GM18520 (cell line): ENCODE data around the gene SRRM4.
"Not testable (repeated sequence)": the region's sequence is repeated elsewhere in the genome, so short reads cannot be mapped to it uniquely, and the experiment has no call there.

Experiments used
- ATAC-seq: cut with Tn5 transposase; IDR thresholded peaks from one replicate; pipeline ENCODE4 v1.9.1; 2021; ENCODE audit not compliant: unreplicated experiment

Gene SRRM4

DNA sequence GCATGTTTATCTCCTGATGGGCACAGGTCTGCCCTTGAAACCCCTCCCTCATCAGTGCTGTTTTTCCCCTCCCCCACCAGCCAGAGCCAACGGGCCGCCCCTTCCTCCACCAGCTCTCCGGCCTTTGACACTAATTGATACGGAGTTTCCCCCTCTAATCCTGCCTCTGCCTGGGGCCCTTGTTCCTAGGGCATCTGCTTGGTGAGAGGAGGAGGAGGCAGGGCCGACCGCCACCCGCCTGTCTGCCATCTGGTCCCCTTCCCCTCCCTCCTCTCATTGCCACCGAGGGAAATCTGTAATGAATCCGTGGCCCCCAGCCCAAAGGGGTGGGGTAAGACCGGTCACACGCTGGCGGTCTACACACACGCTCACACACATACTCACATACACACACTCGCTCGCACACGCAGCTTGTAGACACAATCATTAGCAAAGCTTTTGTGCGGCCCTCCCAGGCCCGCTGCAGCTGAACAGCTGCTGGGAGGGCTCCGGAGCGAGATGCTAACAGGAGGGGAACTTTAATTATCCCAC lies 27.4 kb downstream of the SRRM4 start:
- no peak for ATAC-seq

DNA sequence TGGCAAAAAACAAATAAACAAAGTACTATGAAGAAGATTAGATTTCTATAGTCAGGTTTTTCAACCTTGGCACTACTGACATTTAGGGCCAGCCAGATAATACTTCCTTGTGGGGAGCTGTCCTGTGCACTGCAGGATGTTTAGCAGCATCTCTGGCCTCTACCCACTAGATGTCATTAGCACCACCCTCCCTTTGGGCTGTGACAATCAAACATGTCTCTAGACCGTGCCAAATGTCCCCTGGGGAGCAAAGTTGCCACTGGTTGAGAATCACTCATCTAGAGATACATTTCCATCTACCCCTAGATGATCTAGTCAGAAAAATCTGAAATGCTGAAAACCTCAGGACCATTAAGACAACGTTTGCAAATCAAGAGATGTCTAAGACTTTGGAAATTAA lies 29.9 kb downstream of the SRRM4 start:
- no peak for ATAC-seq

DNA sequence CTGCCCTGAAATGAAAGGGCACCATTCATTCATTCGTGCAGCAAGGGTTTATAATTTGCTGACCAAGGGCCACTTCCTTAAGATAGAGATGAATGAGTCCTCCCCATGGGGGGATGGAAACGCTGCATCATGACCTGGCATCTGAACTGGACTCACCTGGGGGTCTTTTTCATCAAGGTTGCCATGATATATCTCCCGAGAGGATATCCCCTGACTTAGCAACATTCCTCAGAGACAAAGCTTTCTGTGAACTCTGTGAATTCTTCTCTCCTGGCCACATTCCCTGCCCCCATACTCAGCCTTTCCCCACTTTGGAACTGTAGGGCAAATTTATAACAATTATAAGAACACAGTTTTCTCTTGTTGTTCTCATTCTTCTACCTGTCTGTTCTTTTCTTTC lies 30.8 kb downstream of the SRRM4 start:
- ATAC-seq = no peak

DNA sequence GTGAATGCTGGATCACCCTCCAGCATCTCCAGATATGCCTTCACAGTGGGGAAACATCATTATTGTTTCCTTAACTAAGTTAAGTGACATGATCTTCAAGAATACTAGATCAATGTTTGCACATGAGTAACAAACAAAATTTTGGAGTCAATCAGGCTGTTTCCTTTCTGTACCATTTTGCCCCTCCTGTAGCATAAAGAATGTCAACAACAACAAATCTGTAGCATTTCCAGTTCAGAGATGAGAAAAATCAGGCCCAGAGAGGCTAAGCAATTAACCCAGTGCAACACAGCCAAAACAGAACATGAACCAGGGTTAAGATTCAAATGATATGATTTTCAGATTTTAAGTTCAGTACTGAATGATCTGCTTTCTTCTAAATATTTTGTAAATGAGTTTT lies 31.7 kb downstream of the SRRM4 start:
- ATAC-seq = no peak

DNA sequence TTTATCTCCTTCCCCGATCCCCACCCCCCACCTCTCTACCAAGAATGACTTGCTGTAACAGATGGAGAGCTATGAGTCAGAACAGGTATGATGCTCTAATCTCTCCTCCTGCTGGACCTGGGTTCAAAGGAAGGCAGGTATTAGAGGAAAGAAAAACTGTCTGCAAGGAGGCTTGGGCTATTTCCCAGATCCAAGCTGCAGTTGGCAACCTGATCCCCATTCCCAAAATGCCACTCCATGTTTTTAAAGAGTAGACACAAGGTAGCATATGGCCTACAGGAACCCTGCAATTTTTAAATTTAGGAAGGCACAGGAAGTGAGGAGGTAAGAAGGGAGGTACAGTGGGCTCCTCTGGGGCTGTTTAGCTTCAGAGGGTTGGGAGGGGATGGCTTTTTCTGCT lies 33.0 kb downstream of the SRRM4 start:
- no peak for ATAC-seq

DNA sequence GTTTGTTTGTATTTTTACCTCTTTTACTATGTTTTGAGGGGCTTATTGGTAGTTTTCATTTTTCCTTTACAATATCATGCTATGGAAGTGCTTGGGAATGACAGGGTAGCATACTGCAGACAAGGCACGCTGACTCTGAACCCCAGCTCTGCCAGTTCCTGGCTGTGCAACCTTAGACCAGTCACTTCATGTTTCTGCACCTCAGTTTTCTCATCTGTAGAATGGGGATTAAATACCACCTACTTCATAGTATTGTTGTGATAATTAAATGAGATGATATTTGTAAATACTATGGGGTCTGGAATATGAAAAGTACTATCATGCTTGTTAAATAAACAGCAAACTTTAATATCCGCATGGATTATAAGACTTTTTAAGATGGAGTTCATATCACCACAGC lies 35.4 kb downstream of the SRRM4 start:
- ATAC-seq = no peak

DNA sequence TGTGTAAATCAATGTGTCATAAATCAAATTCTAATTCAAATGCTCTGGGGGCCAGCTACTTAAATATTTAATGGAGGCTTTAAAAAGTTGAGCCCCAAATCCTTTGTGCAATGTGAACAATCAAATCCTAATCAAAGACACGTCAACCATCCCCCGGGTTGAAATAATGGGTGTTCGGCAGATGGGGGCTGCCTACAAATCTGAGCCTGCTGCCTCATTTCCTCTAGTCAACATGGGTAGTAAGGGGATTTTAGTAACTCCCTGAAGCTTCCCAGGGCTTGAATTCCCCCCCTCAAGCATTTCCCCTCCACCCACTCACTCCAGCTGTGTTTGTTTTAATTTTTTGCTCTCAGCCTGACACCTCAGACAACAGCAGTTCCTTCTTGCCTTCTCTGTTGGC lies 37.8 kb downstream of the SRRM4 start:
- no peak for ATAC-seq

DNA sequence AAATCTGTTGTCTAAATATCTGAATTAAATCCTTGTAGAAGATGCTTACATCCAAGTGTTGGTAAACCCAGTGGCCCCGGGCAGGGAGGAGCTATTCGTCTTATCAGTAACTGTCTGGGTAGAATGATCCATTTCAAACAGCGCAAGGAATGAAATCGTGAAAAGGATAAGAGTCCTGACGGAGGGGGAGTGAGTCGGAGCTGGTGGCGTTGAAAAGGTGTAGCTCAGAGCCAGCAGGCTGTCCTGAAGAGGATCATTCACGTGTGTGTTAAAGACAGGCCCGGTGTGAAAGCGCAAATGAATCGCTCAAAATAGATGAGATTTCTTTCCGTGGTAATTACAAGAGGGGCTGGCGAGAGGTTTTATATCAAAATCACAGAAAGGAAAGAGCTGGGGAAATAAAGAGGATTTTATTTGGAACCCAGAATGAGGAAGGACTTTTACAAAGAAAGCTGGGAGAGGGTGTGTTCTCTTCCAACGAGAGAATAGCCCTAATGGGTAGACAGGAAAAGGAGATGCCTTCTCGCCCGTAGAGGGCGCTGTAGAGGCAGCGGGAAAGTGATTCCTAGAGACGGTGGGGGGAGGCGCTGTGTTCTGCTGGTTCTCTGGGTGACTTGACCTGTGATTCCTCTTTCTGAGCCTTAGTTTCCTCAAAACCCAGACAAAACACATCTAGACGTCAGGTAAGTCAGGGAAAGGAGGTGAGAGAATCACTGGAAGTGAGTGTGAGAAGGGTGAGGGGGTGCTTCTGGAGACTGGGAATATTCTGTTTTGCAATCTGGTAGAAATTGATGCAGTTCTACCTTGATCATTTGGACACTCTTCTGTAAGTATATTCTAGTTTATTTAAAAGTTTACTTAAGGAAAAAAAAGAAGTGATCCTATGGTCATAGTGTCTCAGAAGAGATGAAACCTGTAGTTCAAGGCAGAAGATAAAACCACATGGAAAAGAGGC lies 39.3 kb downstream of the SRRM4 start:
- no peak for ATAC-seq

DNA sequence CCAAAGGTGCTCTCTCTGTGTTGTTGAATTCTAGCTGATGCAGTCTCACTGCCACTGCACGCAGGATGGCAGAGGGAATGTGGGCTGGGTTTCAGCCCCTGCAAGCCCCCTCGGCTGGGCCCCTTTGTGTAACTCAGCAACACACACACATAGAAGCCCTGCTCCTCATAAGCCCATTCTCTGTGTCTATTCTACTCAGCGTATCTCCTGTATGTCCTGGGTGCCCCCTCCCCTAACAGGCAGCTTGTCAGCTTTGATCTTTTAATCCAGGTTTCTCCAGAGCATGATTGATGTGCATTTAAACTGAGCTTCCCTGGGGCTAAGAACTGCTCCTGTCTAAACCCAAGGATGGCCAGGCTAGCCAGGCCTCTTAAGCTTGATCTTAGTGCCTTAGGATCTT lies 43.0 kb downstream of the SRRM4 start:
- ATAC-seq = no peak

DNA sequence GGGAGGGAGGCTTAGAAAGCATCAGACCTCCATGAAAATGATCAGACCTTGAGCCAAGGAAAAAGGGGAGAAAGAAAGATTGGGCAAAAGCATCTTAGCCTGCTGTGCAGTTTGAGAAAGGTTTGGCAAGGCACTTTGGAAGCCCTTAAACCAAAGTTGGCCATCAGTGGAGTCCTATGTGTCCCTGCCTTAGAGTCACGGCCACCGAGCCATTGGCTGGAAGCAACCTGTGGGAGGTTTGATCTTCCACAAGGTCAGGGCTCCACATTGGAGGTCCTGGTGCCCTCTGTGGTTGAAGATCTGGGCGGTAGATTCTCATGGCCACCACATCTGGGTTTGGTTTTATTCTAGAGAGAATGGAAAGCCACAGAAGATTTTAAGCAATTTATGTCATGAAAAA lies 44.4 kb downstream of the SRRM4 start:
- no peak for ATAC-seq

DNA sequence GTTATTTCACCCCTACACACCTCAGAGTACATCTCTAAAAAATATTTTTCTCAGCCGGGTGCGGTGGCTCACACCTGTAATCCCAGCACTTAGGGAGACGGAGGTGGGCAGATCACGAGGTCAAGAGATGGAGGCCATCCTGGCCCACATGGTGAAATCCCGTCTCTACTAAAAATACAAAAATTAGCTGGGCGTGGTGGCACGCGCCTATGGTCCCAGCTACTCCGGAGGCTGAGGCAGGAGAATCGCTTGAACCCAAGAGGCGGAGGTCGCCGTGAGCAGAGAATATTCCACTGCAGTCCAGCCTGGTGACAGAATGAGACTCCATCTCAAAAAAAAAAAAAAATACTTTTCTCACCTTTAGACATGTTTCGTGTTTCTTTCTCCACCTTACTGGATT lies 52.0 kb downstream of the SRRM4 start:
- not testable (repeated sequence) for ATAC-seq

DNA sequence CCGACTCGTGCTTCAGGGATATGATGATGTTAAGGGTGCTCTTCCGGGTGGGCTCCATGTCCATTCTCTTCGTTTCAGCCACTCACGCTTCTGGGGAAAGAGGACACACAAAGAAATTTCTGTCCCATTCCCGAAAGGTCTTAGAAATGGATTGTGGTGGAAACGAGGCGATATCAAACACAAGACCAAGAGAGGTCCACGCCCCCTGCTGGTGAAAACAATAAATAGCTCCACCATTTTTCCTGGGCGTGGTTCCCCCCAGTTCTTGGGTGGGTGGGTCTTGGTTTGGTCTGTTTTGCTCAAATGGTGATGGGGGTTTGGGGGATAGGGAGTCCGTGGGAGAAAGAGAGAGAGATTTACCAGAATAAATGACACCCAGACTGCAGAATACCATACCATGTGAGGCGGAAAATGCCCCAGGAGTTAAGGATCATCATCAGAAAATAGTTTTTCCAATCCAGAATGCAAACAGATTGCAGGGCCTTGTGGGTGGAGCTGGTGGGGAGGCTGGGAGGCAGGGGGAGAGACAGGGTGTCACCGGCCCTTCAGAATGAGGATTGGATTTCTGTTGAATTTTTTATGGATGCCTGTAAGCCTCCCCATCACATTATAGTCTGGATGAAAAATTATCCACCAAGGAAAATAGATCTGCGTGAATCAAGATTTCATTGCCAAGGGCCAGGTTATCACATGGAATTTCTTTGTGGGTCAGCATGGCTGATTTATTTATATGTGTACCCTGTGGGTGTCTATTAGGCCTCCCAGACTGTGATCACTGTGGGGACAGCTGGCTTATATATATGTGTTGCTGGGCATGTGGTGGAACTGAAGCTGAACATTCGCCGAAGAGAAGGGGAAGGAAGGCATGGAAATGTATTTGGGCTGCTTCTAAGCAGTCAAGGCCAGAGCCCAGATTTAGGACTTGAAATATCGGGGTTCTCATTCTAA lies 55.8 kb downstream of the SRRM4 start:
- no peak for ATAC-seq

DNA sequence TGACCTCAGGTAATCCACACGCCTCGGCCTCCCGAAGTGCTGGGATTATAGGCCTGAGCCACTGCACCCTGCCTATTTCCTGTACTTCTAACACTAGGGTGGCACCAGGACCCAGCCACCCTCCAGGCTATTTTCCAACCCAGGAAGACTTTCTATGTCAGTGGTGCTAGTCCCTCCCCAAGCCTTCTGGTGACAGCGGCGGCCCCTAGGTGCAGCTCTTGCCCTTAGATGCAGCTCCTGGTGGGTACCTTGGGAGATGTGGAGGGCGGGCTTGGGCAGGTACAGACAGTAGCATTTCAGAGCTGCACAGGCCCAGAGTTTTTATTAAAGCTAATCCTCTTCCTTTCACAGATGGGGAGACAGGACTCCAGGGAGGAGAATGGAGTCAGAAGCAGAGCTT lies 62.8 kb downstream of the SRRM4 start:
- ATAC-seq = no peak

DNA sequence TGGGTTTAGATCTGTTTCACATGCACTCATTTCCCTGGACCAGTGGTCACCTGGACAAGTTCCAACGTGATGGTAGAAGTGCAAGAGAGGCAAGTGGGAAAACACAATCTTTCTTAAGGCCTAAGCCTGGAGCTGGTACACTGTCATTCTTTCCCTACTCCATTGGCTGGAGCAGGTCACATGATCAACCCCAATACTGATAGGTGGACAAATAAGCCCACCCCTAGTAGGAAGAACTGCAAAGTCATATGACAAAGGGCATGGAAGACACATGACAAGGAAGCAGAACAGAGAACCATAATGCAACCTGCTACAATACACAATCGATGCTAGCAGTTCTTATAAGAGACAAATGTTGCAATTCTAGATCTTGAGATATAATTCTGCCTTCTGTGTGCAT lies 66.3 kb downstream of the SRRM4 start:
- ATAC-seq = no peak

DNA sequence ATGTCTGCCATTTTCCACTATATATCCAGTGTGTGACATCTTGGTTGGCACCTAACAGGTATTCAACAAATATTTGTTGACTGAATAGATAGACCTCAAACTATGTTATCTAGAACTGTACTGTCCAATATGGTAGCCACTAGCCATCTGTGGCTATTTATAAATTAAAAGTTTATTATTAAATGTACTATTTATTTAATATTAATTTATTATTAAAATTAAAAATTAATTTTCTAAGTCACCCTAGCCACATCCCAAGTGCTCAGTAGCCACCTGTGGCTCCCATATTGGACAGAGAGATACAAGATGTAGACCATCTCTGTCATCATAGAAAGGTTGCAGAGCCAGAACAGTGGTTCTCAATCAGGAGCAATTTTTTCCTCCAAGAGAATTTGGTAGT lies 69.3 kb downstream of the SRRM4 start:
- no peak for ATAC-seq

DNA sequence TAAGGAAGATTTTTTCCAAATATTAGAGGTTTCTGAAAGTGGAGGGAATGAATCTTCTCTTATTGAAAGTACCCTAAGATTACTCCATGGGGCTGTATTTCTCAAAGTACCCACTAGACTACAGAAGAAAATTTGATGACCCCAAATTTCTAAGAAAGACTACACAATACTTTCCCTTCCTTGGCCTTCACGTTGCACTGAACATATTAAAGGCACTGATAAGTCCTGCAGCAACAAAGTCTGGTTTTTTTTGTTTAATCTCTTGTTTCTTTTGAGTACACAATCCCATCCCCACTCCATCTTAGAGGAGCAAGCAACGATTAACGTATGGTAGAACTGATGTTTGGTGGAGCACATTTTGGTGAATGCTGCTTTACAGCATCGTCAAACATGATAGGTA lies 70.1 kb downstream of the SRRM4 start:
- ATAC-seq = no peak

DNA sequence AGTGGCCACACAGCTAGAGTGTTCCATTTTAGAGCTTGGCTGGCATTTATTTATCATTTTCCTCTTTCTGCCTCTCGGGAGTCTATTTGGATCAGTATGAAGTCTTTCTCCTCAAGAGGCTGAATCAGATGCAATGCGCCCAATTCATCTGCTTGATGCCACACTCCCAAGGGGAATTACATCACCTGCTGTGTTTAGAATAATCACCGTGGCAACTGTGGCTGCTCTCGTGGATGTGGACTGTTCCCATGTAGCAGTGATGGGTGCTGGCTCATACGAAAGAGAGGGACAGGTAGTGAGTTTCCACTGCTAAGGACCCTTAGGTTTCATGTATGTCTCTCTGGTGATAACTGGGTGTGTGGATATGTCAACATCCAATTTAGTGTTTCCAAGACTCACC lies 70.7 kb downstream of the SRRM4 start:
- ATAC-seq = no peak

DNA sequence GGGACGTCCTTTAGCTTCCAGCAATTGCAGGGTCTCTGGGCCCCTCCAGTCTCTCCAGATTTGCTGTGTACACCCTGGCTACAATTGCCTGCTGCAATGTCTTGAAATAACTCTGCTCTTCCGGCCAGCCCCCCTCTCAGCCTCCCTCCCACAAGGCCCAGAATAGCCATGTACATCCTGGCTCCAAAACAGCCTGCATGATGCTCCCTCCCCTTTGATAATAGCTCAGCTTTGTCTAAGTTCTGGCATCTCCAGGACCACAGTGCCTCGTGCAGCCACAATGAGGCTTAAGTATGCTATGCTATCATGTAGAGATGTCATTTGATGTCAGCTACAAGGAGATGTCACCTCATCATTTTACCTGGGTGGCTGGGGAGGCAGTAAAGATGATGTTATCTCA lies 74.6 kb downstream of the SRRM4 start:
- no peak for ATAC-seq

DNA sequence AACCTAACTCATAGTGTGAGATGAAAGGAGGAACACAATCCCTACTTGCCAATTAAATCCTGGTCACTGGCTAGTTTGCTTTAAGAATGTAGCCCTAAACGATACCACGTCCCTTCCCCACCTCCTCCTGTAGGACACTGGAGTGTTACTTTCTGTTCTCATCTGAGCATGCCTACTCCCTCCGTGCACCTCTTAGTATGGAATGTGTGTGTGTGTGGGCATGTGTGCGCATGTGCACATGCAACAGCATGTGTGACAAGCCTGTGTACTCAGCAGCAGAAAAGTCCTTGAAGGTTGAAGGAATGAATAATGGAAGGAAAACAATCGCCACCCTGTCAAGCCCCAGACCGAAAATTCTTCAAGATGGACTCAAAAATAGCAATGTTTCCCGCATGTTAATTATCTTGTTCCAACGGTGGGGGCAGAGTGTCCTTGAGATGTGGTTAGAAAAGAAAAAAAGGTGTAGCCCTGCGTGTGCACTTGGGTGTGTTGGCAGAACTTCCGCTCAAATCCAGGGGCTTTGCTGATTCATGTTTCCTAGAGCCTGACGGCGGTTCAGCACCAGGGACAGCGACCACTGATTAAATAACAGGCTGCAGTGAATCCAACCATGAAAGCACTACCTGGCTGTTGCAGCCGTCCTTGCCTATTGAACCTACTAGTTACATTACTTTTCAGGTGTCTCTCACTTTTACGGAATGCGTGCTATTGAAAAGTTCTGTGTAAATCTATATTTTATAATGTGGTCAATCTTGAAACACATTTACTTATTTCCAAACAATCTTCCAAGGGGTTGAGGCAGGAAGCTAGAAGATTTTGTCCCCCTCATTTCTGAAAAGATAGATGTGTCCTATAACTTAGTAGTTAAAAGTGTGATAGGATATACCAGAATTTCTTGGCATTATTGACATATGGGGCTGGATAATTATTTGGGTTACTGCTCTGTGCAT lies 79.8 kb downstream of the SRRM4 start:
- no peak for ATAC-seq

DNA sequence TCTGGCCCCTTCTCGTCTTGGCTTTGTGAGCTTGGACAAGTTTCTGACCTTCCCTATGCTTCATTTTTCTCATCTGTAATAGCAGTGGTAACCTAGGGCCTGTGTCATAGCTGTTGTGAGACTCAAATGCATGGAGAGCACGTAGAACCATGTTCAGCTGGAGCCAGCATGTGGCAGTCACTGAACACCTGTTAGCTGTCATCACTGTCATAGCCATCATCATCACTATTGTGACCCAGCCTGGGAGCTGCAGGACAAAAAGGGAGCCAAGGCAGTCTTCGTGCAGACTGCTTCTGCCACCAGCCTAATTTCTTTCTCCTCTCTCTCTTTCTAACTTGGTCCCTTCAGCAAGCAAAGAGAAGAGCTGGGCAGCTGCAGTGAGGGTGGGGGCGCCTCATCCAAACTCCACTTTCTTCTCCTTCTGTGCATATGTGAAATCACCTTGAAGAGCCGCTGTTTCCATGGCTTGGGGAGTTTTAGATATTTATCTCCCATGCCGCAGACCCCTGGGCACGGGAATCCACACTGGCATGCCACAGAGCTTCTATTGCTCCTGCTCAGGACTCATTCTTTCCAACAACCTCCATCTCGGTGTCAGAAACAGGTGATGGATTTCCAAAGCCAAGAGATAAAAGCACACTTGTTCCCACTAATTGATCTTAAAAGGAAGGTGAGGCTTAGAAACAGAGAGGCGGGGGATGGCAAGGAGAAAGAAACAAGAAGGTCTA lies 87.0 kb downstream of the SRRM4 start:
- no peak for ATAC-seq
